ENCODE results near the gene GRWD1. TPM values are rescaled to one million over a fixed set of nuclear protein-coding genes. Genes with fewer than 3 reads are reported as not detected.

GRWD1 gene
- total RNA-seq = 44.5 and 65.8 TPM in 2 replicates

GRCh38 chr19:48445606-48446481 is at the start of gene GRWD1:
GRWD1 (plus strand) TSS chr19:48445983; CDS start chr19:48446006, 23 bp downstream.

GRCh38 chr19:48455171-48455907 is 9.6 kb downstream of the GRWD1 start, which contains the start of gene KCNJ14:
KCNJ14 (plus strand) TSS chr19:48455574; CDS start chr19:48461725, 6,151 bp downstream.

GRCh38 chr19:48469289-48469881 is 23.6 kb downstream of the GRWD1 start, which contains the start of gene CYTH2:
CYTH2 (plus strand) TSS chr19:48469369; CDS start chr19:48469508, 139 bp downstream.

Other genes starting within 250 kb of the GRWD1 start
- 91.9 and 127 TPM in 2 replicates for gene CARD8, start 190.1 kb upstream of the GRWD1 start, total RNA-seq
- 0.65 and 2.9 TPM in 2 replicates for gene ZNF114, start 175.9 kb upstream of the GRWD1 start, total RNA-seq
- gene EMP3, start 120.4 kb upstream of the GRWD1 start, total RNA-seq = 22.4 and 33.9 TPM in 2 replicates
- 1.7 and 2.9 TPM in 2 replicates for gene TMEM143, start 82.0 kb upstream of the GRWD1 start, total RNA-seq
- gene SYNGR4, start 81.6 kb upstream of the GRWD1 start, total RNA-seq = not detected in 2 replicates
- 29.8 and 35.1 TPM in 2 replicates for gene KDELR1, start 54.4 kb upstream of the GRWD1 start, total RNA-seq
- gene GRIN2D, start 52.3 kb upstream of the GRWD1 start, total RNA-seq = 0.15 and 0.32 TPM in 2 replicates
- gene KCNJ14, start 9.6 kb downstream of the GRWD1 start, total RNA-seq = 0.30 and 0.32 TPM in 2 replicates
- gene CYTH2, start 23.4 kb downstream of the GRWD1 start, total RNA-seq = 66.7 and 101 TPM in 2 replicates
- gene LMTK3, start 65.9 kb downstream of the GRWD1 start, total RNA-seq = under 0.01 and 0.61 TPM in 2 replicates
- gene SULT2B1, start 106.2 kb downstream of the GRWD1 start, total RNA-seq = not detected in 2 replicates
- gene SPACA4, start 160.8 kb downstream of the GRWD1 start, total RNA-seq = not detected in 2 replicates
- 0.65 and 1.1 TPM in 2 replicates for gene FAM83E, start 169.1 kb downstream of the GRWD1 start, total RNA-seq
- gene RPL18, start 173.2 kb downstream of the GRWD1 start, total RNA-seq = 2,633 and 3,123 TPM in 2 replicates
- 8.4 and 10.5 TPM in 2 replicates for gene SPHK2, start 173.5 kb downstream of the GRWD1 start, total RNA-seq
- 1.2 and 1.6 TPM in 2 replicates for gene DBP, start 191.4 kb downstream of the GRWD1 start, total RNA-seq
- gene CA11, start 200.2 kb downstream of the GRWD1 start, total RNA-seq = 0.65 and 1.2 TPM in 2 replicates
- not detected in 2 replicates for gene NTN5, start 227.0 kb downstream of the GRWD1 start, total RNA-seq
- gene FUT2, start 250.0 kb downstream of the GRWD1 start, total RNA-seq = not detected in 2 replicates

Measured in epithelial cell of umbilical artery (primary cell).